ENCODE data around the gene FBXL4.

Gene FBXL4

DNA sequence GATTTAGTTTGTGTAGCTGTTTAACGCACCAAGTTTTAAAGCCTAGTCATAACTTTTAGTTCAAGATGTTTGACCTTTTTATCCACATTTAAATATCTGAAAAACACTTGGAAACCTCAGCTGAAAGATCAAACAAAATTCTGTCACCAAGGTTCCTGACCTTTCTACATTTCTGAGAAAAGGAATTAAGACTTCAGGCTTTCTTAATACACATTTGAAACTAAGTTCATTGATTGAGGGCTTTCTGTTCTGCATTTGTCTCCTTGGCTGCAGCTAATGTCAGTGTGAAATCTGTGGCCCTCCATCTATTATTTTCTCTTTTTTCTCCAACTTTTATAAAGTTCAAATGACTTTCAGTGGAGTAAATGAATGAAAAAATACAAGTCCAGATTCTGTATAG lies 22.7 kb upstream of the FBXL4 start:
- Mint-ChIP-seq H3K9me3 (no peaks in the 10 kb centered on the region), H3K4me1 (ENCODE audit: low read depth) (peaks cover 1% of the 10 kb centered on the region), H3K36me3 (ENCODE audit: low read depth) (no peaks in the 10 kb centered on the region), H3K4me3 (no peak overlapping the region), H3K27ac (no peak overlapping the region), H3K27me3 (ENCODE audit: low read depth) (peaks cover 7% of the 10 kb centered on the region)

DNA sequence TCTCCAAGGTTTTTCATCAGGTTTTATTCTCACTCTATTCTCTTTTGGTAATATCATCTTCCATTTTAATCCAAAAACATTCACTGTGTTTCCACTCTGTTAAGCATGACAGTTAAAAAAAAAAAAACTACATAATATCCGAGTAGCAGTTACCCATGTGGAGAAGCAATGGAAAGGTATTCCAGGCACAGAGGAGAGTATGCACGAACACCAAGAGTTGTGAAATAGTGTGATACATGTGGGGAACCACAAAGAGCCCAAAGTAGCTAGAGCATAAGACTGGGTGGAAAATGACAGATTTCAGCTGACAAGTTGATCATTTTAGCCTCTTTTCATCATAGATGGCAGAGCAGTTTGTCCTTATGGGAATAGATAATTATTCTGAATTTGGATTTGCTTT lies 19.9 kb upstream of the FBXL4 start:
- Mint-ChIP-seq H3K27me3 (ENCODE audit: low read depth) (peaks cover 24% of the 10 kb centered on the region), H3K27ac (no peak overlapping the region), H3K36me3 (ENCODE audit: low read depth) (no peaks in the 10 kb centered on the region), H3K4me1 (ENCODE audit: low read depth) (no peaks in the 10 kb centered on the region), H3K9me3 (no peaks in the 10 kb centered on the region), H3K4me3 (no peak overlapping the region)

DNA sequence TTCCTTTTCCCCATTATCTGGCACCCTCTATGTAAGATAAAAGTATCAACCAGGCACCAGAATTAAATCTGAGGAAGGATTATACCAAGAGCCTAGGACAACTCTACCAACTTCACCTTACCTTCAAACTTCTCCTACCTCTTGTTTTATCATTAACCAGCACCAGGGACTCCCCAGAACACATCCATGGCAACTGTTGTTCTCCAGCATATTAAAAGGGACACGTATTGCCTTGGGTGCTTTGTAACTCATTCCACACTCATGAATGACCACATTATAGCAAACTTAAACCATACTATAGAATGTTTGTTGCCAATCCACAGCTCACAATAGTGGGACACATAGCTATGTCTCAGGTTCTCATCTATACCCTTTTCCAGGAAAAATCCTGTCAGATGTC lies 11.9 kb upstream of the FBXL4 start:
- Mint-ChIP-seq H3K27me3 (ENCODE audit: low read depth) (peaks cover 25% of the 10 kb centered on the region), H3K9me3 (no peaks in the 10 kb centered on the region)

DNA sequence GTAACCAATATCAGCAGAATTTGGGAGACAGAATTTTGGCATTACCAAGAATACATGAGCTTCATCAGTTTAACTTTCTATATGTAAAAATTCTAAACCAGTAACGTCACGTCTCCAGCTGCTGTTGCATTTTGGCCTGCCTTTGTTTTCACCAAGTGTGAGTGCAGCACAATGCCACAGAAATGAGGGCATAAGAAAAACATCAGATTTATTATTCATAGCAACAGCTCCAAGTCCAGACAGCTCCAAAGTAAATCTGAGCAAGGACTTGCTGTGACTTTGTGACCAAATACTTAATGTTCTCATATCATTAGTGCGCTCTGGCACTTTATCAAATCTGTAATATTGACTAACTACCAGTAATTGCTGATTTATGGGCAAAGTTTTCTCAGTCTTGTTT lies 11.0 kb upstream of the FBXL4 start:
- no peaks in the 10 kb centered on the region for H3K9me3 Mint-ChIP-seq
- no peaks in the 10 kb centered on the region for H3K4me1 Mint-ChIP-seq (ENCODE audit: low read depth)
- no peaks in the 10 kb centered on the region for H3K36me3 Mint-ChIP-seq (ENCODE audit: low read depth)
- H3K27ac Mint-ChIP-seq, result no peak overlapping the region
- peaks cover 19% of the 10 kb centered on the region for H3K27me3 Mint-ChIP-seq (ENCODE audit: low read depth)
- no peak overlapping the region for H3K4me3 Mint-ChIP-seq

More for the DNA sequence above, 11.9 kb upstream of the FBXL4 start:
- Mint-ChIP-seq H3K27ac (no peak overlapping the region), H3K36me3 (ENCODE audit: low read depth) (no peaks in the 10 kb centered on the region), H3K4me1 (ENCODE audit: low read depth) (no peaks in the 10 kb centered on the region), H3K4me3 (no peak overlapping the region)

DNA sequence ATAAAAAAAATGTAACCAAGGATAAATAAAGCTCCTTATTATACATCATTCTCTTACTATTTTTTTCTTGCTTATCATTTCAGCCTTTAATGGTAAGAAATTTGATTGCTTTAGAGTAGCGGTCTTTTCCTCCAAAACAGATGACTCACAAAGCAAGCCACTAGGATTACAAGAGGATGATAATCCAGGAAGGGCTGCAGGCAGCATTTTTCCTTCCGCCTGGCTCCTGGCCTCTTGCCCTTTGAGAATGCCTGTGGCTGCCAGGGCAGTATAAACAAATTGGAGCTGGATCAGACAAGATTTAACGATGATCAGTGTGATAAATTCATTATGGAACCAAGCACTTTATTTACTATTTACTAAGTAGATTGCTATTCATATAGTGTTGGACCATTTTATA lies 9.7 kb upstream of the FBXL4 start:
- Mint-ChIP-seq H3K9me3 (no peaks in the 10 kb centered on the region), H3K27ac (no peak overlapping the region), H3K4me1 (ENCODE audit: low read depth) (no peaks in the 10 kb centered on the region), H3K4me3 (no peak overlapping the region), H3K36me3 (ENCODE audit: low read depth) (no peaks in the 10 kb centered on the region), H3K27me3 (ENCODE audit: low read depth) (peaks cover 22% of the 10 kb centered on the region)

DNA sequence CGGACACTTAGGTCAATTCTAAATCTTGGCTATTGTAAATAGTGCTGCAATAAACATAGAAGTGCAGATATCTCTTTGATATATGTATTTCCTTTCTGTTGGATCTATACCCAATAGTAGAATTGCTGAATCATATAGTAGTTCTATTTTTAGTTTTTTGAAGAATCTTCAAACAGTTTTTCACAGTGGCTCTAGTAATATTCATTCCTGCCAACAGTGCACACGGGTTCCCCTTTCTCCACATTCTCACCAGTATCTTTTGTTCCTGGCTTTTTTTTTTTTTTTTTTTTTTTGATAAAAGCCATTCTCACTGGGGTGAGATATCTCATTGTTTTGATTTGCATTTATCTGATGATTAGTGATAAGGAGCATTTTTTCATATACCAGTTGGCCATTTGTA lies 1.8 kb upstream of the FBXL4 start:
- Mint-ChIP-seq H3K4me1 (ENCODE audit: low read depth) (peaks cover 13% of the 10 kb centered on the region), H3K27ac (no peak overlapping the region), H3K4me3 (no peak overlapping the region), H3K36me3 (ENCODE audit: low read depth) (no peaks in the 10 kb centered on the region), H3K9me3 (no peaks in the 10 kb centered on the region), H3K27me3 (ENCODE audit: low read depth) (peaks cover 37% of the 10 kb centered on the region)

DNA sequence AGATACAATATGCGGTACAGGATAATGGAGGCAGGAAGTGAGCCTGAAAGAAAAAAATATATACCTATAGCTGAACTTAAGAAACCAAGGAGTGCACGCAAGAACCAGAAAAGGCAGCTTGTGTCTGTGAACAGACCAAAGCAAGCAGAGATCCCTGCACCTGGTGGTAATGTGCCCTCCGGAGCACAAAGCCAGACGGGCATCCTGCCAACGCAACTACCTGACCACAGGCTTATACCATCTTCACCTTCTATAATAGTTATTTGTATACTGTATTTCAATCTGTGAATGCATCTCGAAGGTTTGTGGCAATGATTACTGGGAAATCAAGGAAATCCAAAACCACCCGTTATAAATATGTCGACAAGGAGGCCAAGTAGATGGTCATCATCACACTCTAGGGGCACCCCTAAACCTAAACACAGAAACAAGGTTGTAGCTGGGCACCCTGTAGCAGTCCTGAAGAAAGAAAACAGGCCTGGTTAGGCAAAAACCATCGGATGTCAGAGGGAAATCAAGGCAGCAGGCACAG lies 801 bp downstream of the FBXL4 start:
- Mint-ChIP-seq H3K27me3 (ENCODE audit: low read depth) (peaks cover 26% of the 10 kb centered on the region), H3K36me3 (ENCODE audit: low read depth) (peaks cover 14% of the 10 kb centered on the region), H3K4me1 (ENCODE audit: low read depth) (peaks cover 13% of the 10 kb centered on the region), H3K4me3 (peak overlapping the region; percentile 90), H3K9me3 (peaks cover 11% of the 10 kb centered on the region), H3K27ac (peak overlapping the region; percentile 89)

DNA sequence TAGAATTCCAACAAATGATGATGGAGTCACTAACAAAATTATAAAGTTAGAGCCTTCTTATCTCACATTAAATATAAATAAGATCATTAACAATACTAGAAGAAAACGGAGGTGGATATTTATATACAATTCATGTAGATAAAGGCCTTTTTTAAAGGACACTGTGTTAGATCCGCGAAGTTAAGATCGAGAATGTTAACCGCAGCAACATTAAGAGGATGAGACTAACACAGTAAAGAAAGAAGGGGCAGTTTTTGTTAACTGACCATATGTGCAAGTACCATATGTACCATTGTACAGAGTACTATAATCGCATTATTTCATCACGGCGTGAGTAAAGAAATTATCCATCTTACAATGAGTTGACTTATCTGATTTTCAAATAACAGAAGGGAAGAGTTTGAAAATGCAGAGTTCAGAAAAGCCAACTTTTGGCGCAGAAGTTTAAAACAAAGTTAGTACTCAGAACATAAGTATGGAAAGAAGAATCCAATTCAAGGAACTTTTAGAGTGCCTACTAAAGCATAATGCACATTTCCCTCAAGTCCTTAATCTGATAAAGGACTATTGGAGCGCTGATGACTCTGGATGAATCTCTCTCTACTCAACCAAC lies 1.4 kb downstream of the FBXL4 start:
- Mint-ChIP-seq H3K9me3 (peaks cover 13% of the 10 kb centered on the region), H3K27me3 (ENCODE audit: low read depth) (peaks cover 20% of the 10 kb centered on the region), H3K27ac (peak overlapping the region; percentile 89), H3K4me3 (peak overlapping the region; percentile 90), H3K36me3 (ENCODE audit: low read depth) (peaks cover 14% of the 10 kb centered on the region), H3K4me1 (ENCODE audit: low read depth) (peaks cover 13% of the 10 kb centered on the region)

DNA sequence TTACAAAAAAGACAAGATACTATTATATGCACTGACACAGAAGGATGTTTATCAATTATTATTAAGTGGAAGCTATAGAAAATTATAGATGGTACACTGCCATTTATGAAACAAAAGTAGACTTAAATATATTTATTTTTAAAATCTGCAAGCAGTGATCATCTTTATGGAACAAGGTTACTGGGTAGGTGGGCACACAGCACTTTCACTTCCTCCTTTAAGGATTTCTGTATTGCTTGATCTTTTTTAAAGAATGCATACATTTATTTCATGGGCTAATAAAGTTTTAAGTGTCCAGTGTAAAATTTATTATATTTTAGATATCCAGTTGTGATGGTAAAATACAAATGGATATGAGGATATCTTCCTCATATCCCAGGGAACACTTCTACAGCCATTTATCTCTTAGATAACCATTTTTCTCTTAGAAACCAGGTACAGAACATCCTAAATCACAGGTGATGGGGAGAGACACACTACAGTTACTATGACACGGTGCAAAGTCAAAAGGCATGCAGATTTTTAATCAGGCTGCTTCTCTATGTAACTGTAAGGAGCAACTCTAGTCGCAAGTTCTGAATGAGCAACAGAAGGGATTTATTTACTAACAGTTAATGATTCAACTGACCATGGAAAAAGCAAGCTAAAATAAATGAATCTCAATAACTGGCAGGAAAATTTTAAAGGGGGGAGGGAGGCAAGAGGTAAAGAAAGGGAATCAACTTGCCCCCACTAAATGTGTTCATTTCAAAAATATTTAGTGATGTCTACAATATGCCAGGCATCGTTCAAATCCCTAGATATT lies 2.2 kb downstream of the FBXL4 start:
- Mint-ChIP-seq H3K27me3 (ENCODE audit: low read depth) (peaks cover 13% of the 10 kb centered on the region), H3K9me3 (peaks cover 19% of the 10 kb centered on the region), H3K27ac (peak overlapping the region; percentile 38), H3K4me3 (peak overlapping the region; percentile 90), H3K36me3 (ENCODE audit: low read depth) (peaks cover 19% of the 10 kb centered on the region), H3K4me1 (ENCODE audit: low read depth) (peaks cover 13% of the 10 kb centered on the region)

DNA sequence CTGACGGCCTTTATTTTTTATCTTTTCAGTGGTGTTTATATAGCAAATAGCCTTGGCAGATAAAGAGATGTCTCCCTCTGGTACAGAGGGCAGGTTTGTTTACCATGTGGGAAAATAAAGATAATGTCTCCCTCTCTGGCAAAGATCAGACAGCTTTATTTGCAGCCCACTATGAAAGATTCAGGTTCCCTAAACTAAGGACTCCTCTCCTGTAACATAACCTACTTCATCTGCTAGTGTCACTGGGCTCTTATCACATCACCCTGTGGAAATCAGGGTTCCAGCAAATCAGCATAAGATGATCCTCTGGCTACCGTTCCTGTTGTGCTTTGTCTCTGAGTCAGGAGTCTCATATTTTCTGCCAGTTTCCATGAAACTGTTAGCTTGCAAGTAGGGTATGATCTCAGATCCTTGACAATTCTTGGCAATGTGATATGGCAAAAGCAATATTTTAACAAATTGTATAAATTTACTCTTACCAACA lies 3.1 kb downstream of the FBXL4 start:
- H3K4me1 Mint-ChIP-seq (ENCODE audit: low read depth), result peaks cover 13% of the 10 kb centered on the region
- H3K9me3 Mint-ChIP-seq, result peaks cover 25% of the 10 kb centered on the region
- H3K4me3 Mint-ChIP-seq, result no peak overlapping the region
- peaks cover 4% of the 10 kb centered on the region for H3K27me3 Mint-ChIP-seq (ENCODE audit: low read depth)
- peaks cover 23% of the 10 kb centered on the region for H3K36me3 Mint-ChIP-seq (ENCODE audit: low read depth)
- H3K27ac Mint-ChIP-seq, result no peak overlapping the region

DNA sequence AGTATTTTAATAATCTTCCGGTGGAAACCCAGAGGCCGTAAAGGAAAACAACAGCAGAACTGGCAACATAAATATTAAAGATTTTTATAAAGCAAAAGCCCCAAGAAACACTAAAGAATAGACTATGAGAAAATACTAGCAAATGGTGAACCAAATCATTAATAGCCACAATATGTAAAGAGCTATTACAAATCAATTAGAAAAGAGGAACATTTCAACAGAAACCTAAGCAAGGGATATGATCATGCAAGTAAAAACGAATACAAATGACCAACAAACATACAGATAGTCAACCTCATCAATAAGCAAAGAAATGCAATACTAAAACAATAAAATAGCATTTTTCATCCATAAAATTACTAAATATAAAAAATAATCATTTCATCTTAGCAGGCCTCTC lies 3.6 kb downstream of the FBXL4 start:
- Mint-ChIP-seq H3K9me3 (peaks cover 30% of the 10 kb centered on the region), H3K4me1 (ENCODE audit: low read depth) (peaks cover 13% of the 10 kb centered on the region), H3K36me3 (ENCODE audit: low read depth) (peaks cover 23% of the 10 kb centered on the region), H3K27me3 (ENCODE audit: low read depth) (no peaks in the 10 kb centered on the region), H3K4me3 (no peak overlapping the region), H3K27ac (no peak overlapping the region)

DNA sequence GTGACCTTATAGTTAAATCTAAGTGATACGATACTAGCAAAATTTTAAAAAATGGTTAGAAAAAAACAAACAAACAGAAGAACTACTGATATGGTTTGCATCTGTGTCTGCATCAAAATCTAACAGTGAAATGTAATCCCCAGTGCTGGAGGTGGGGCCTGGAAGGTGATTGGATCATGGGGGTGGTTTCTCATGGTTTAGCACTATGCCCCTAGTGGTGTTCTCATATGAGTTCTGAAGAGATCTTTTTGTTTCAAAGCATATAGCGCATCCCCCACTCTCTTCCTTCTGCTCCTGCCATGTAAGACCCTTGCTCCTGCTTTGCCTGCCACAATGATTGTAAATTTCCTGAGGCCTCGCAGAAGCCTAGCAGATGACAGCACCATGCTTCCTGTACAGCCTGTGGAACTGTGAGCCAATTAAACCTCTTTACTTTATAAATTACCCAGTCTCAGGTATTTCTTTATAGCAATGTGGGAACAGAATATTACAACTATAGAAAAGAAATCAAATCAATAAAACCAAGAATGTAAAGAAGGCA lies 5.4 kb downstream of the FBXL4 start:
- H3K4me3 Mint-ChIP-seq, result no peak overlapping the region
- H3K27ac Mint-ChIP-seq, result no peak overlapping the region
- H3K36me3 Mint-ChIP-seq (ENCODE audit: low read depth), result peaks cover 23% of the 10 kb centered on the region
- H3K9me3 Mint-ChIP-seq, result peaks cover 31% of the 10 kb centered on the region
- peaks cover 17% of the 10 kb centered on the region for H3K4me1 Mint-ChIP-seq (ENCODE audit: low read depth)
- H3K27me3 Mint-ChIP-seq (ENCODE audit: low read depth), result no peaks in the 10 kb centered on the region

DNA sequence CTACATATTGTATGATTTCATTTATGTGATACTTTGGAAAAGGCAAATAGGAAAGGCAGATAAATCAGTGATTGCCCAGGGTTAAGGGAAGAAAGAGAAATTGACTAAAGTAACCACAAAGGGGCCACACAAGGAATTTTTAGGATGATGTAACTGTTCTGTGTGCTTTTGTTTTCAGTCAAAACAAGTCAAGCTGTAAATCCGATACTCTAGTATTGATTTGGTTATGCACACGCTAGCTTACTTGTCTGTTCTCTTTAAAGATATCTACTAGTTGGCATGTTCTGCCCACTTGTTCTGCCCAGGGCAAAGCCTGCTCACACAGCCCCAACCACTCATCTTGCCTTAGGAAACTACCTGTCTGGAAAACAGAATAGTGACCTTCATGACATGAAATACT lies 6.4 kb downstream of the FBXL4 start:
- Mint-ChIP-seq H3K27me3 (ENCODE audit: low read depth) (no peaks in the 10 kb centered on the region), H3K27ac (no peak overlapping the region), H3K9me3 (peaks cover 31% of the 10 kb centered on the region), H3K4me1 (ENCODE audit: low read depth) (peaks cover 12% of the 10 kb centered on the region), H3K36me3 (ENCODE audit: low read depth) (peaks cover 23% of the 10 kb centered on the region), H3K4me3 (no peak overlapping the region)

DNA sequence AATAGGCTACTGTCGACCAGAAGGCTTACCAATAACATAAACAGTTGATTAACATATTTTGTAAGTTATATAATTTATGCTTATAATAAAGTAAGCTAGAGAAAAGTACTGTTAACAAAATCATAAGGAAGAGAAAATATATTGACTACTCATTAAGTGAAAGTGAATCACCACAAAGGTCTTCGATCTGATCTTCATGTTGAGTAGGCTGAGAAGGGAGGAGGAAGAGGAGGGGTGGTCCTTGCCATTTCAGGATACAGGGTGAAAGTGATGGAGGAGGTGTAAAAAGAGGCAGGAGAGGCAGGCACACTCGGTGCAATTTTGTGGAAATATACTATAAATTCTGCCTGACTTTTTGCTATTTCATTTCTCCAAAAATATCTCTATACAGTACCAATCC lies 10.4 kb downstream of the FBXL4 start:
- Mint-ChIP-seq H3K4me3 (no peak overlapping the region), H3K9me3 (peaks cover 23% of the 10 kb centered on the region), H3K27ac (no peak overlapping the region)

DNA sequence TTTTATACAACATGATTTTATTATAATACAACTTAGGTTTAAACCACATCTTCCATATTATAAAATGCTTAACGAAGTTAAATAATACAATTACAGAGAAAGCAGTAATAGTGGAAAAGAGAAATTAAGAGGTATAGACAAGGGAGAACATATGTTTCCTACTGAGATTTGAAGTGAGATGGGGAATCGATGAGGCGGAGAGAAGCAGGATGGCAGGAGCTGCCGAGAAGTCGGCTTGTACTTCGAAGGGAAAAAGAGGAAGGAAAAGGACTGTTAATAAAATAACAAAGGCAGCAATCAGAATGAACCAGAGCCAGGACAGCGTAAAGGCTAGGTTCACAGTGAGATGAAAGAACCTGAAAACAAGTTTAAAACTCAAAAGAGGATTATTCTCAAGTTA lies 15.4 kb downstream of the FBXL4 start:
- no peak overlapping the region for H3K4me3 Mint-ChIP-seq
- no peaks in the 10 kb centered on the region for H3K27me3 Mint-ChIP-seq (ENCODE audit: low read depth)
- peaks cover 2% of the 10 kb centered on the region for H3K4me1 Mint-ChIP-seq (ENCODE audit: low read depth)
- H3K27ac Mint-ChIP-seq, result no peak overlapping the region
- H3K9me3 Mint-ChIP-seq, result no peaks in the 10 kb centered on the region
- peaks cover 10% of the 10 kb centered on the region for H3K36me3 Mint-ChIP-seq (ENCODE audit: low read depth)

More for the DNA sequence above, 10.4 kb downstream of the FBXL4 start:
- Mint-ChIP-seq H3K27me3 (ENCODE audit: low read depth) (no peaks in the 10 kb centered on the region), H3K4me1 (ENCODE audit: low read depth) (peaks cover 5% of the 10 kb centered on the region), H3K36me3 (ENCODE audit: low read depth) (peaks cover 16% of the 10 kb centered on the region)
